ENCODE measurements around the gene GUCA1A.
"Not testable (repeated sequence)": the region's sequence is repeated elsewhere in the genome, so short reads cannot be mapped to it uniquely, and the experiment has no call there.

Gene GUCA1A

GRCh38 chr6:42179261-42179944, 6.2 kb downstream of the GUCA1A start:
- no peak for DNase-seq

GRCh38 chr6:42179945-42180313, 6.8 kb downstream of the GUCA1A start:
- no peak for DNase-seq

GRCh38 chr6:42182101-42182500, 8.9 kb downstream of the GUCA1A start:
- DNase-seq = no peak

- no peak for DNase-seq
Observed at GRCh38 chr6:42184475-42184874, 11.3 kb downstream of the GUCA1A start.

- no peak for DNase-seq
Observed at GRCh38 chr6:42185597-42185996, 12.4 kb downstream of the GUCA1A start.

- DNase-seq = no peak
Observed at GRCh38 chr6:42188406-42188805, 15.2 kb downstream of the GUCA1A start.

- DNase-seq = no peak
Observed at GRCh38 chr6:42190554-42191183, 17.5 kb downstream of the GUCA1A start.

GRCh38 chr6:42192385-42192784, 19.2 kb downstream of the GUCA1A start:
- DNase-seq = not testable (repeated sequence)

- no peak for DNase-seq
Observed at GRCh38 chr6:42193491-42193894, 20.3 kb downstream of the GUCA1A start.

GRCh38 chr6:42194056-42194455, 20.9 kb downstream of the GUCA1A start:
- DNase-seq = no peak

GRCh38 chr6:42195415-42195814, 22.3 kb downstream of the GUCA1A start:
- DNase-seq = no peak

- peak; percentile 8 for DNase-seq
Observed at GRCh38 chr6:42197555-42198362, 24.6 kb downstream of the GUCA1A start.

- DNase-seq = no peak
Observed at GRCh38 chr6:42199106-42199981, 26.2 kb downstream of the GUCA1A start.

GRCh38 chr6:42200035-42200434, 26.9 kb downstream of the GUCA1A start:
- DNase-seq = no peak

GRCh38 chr6:42201382-42201781, 28.2 kb downstream of the GUCA1A start:
- no peak for DNase-seq

- DNase-seq = not testable (repeated sequence)
Observed at GRCh38 chr6:42202131-42202915, 29.2 kb downstream of the GUCA1A start.

- no peak for DNase-seq
Observed at GRCh38 chr6:42203183-42203582, 30.0 kb downstream of the GUCA1A start.

- DNase-seq = no peak
Observed at GRCh38 chr6:42204768-42205282, 31.7 kb downstream of the GUCA1A start.

- DNase-seq = not testable (repeated sequence)
Observed at GRCh38 chr6:42207559-42207958, 34.4 kb downstream of the GUCA1A start.

- no peak for DNase-seq
Observed at GRCh38 chr6:42210551-42210950, 37.4 kb downstream of the GUCA1A start.

GRCh38 chr6:42211726-42212125, 38.6 kb downstream of the GUCA1A start:
- DNase-seq = no peak

GRCh38 chr6:42212442-42212841, 39.3 kb downstream of the GUCA1A start:
- no peak for DNase-seq

Measured in stimulated activated naive CD4-positive, alpha-beta T cell treated with Interleukin-2 at 50 U/mL for 16 hours (primary cell).